GM23338 (cell line): ENCODE data around the gene NFKBIZ.

Experiments
- CTCF ChIP-seq, 2 experiments: fragments of 200-600 bp in 1 of 2; sonication (generic) in 1 of 2; conservative IDR thresholded peaks; 2 replicates each; pipeline versions ENCODE4 v1.5.1 to v1.6.1; 2016 to 2017; ENCODE audit warnings: antibody characterized with exemption in 2 of 2, low read depth in 2 of 2, mild to moderate bottlenecking in 2 of 2, moderate library complexity in 1 of 2
- ETS1 ChIP-seq: IDR thresholded peaks from 2 replicates; pipeline ENCODE4 v1.6.1; 2016; ENCODE audit warnings: antibody characterized with exemption
- EZH2 ChIP-seq: fragments of 200-600 bp; sonication (generic); IDR thresholded peaks from one replicate; pipeline ENCODE4 v1.8.0; 2017; ENCODE audit warnings: antibody characterized with exemption, mild to moderate bottlenecking, low read depth; ENCODE audit not compliant: unreplicated experiment
- EZH2phosphoT487 ChIP-seq: fragments of 200-600 bp; sonication (generic); IDR thresholded peaks from one replicate; pipeline ENCODE4 v1.8.1; 2018; ENCODE audit warnings: antibody characterized with exemption; ENCODE audit not compliant: unreplicated experiment
- NANOG ChIP-seq: IDR thresholded peaks from 2 replicates; pipeline ENCODE4 v1.6.1; 2016; ENCODE audit warnings: antibody characterized with exemption, borderline replicate concordance
- POLR2AphosphoS5 ChIP-seq: IDR thresholded peaks from 2 replicates; pipeline ENCODE4 v1.6.1; 2016; ENCODE audit warnings: antibody characterized with exemption, low read depth
- REST ChIP-seq: IDR thresholded peaks from one replicate; pipeline ENCODE4 v1.6.1; 2018; ENCODE audit warnings: antibody characterized with exemption; ENCODE audit not compliant: unreplicated experiment
- STAT1 ChIP-seq: IDR thresholded peaks from one replicate; pipeline ENCODE4 v1.6.1; 2016; ENCODE audit warnings: antibody characterized with exemption; ENCODE audit not compliant: unreplicated experiment
- ZNF331 ChIP-seq: fragments of 250-450 bp; sonication (Bioruptor Pico); IDR thresholded peaks from 2 replicates; pipeline ENCODE4 v1.5.0; 2020; ENCODE audit warnings: low read depth, mild to moderate bottlenecking, moderate library complexity
- ZNF462 ChIP-seq: fragments of 250-450 bp; sonication (Bioruptor Pico); IDR thresholded peaks from 2 replicates; pipeline ENCODE4 v1.5.0; 2020; ENCODE audit warnings: mild to moderate bottlenecking, moderate library complexity

GRCh38 chr3:101846709-101847108, 2.6 kb upstream of the NFKBIZ start:
- TF ChIP-seq ZNF331 (CRISPR knock-in tag) = no peak
- no peak for TF ChIP-seq CTCF (conservative IDR thresholded peaks at IDR 0.05; ENCODE audit: low read depth in 2 of 2)
- no peak for TF ChIP-seq REST
- no peak for TF ChIP-seq STAT1
- TF ChIP-seq POLR2AphosphoS5 = no peak
- TF ChIP-seq EZH2 = no peak
- no peak for TF ChIP-seq ETS1
- no peak for TF ChIP-seq EZH2phosphoT487
- TF ChIP-seq ZNF462 (CRISPR knock-in tag) = no peak
- no peak for TF ChIP-seq NANOG
